HEK293T (cell line): ENCODE data around the gene C22orf15.
"Not testable (repeated sequence)": the region's sequence is repeated elsewhere in the genome, so short reads cannot be mapped to it uniquely, and the experiment has no call there.

ENCODE experiments used
- L3MBTL2 ChIP-seq: fragments of 450-650 bp; conservative IDR thresholded peaks from 2 replicates; pipeline ENCODE4 v1.6.1; 2016; ENCODE audit warnings: mild to moderate bottlenecking
- SUZ12 ChIP-seq: fragments of 450-650 bp; IDR thresholded peaks from 2 replicates; pipeline ENCODE4 v1.6.1; 2016; ENCODE audit warnings: mild to moderate bottlenecking
- TF ChIP-seq, protein P1 (sequence below): fragments of 450-650 bp; IDR thresholded peaks from 2 replicates; pipeline ENCODE4 v1.6.1; 2016

DNA sequence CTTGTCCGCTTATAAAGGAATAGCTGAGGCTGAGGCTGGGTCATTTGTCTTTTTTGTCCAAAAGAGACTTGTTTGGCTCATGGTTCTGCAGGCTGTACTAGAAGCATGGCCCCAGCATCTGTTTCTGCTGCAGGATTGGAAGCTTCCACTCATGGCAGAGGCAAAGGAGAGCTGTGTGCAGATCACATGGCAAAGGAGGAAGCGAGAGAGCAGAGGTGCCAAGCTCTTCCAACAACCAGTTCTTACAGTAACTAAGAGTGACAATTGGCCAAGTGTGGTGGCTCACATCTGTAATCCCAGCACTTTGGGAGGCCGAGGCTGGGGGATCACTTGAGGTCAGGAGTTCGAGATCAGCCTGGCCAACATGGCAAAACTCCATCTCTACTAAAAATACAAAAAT is 34.7 kb upstream of the C22orf15 start:
- not testable (repeated sequence) for TF ChIP-seq L3MBTL2, SUZ12
- TF ChIP-seq, protein P1, sequence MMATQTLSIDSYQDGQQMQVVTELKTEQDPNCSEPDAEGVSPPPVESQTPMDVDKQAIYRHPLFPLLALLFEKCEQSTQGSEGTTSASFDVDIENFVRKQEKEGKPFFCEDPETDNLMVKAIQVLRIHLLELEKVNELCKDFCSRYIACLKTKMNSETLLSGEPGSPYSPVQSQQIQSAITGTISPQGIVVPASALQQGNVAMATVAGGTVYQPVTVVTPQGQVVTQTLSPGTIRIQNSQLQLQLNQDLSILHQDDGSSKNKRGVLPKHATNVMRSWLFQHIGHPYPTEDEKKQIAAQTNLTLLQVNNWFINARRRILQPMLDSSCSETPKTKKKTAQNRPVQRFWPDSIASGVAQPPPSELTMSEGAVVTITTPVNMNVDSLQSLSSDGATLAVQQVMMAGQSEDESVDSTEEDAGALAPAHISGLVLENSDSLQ = not testable (repeated sequence)
